ENCODE results near the gene EARS2.

DNA sequence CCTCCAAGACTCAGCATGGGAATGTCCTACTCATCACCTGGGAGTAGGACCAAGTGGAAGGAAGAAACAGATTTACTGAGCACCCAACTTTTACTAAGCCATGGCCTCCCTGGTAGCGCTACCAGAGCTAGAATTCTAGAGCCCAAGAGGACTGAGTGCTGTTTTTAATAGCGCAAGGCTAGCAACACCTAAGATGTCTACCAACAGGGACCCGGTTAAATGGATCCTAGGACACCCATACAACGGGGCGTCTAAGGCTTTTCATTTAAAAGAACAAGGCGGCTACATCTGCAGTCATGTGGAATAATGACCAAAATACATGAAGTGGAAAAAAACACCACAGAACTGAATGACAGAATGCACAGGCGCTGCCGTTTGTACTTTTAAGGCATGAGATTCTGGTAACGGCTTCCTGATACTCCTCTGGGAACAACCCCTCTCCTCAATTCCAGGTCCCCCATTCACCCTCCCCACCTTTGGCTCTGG is 51.9 kb downstream of the EARS2 start:
- TF ChIP-seq, protein P1, sequence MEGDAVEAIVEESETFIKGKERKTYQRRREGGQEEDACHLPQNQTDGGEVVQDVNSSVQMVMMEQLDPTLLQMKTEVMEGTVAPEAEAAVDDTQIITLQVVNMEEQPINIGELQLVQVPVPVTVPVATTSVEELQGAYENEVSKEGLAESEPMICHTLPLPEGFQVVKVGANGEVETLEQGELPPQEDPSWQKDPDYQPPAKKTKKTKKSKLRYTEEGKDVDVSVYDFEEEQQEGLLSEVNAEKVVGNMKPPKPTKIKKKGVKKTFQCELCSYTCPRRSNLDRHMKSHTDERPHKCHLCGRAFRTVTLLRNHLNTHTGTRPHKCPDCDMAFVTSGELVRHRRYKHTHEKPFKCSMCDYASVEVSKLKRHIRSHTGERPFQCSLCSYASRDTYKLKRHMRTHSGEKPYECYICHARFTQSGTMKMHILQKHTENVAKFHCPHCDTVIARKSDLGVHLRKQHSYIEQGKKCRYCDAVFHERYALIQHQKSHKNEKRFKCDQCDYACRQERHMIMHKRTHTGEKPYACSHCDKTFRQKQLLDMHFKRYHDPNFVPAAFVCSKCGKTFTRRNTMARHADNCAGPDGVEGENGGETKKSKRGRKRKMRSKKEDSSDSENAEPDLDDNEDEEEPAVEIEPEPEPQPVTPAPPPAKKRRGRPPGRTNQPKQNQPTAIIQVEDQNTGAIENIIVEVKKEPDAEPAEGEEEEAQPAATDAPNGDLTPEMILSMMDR (IDR thresholded peaks at IDR 0.05), result no peak
- TF ChIP-seq POLR2A (IDR thresholded peaks at IDR 0.05), result no peak
